ENCODE results near the gene MAST4. TPM values are rescaled to one million over a fixed set of nuclear protein-coding genes. Genes with fewer than 3 reads are reported as not detected.

MAST4 gene
- total RNA-seq, 1 donor from 2014 or later: 112 TPM

DNA sequence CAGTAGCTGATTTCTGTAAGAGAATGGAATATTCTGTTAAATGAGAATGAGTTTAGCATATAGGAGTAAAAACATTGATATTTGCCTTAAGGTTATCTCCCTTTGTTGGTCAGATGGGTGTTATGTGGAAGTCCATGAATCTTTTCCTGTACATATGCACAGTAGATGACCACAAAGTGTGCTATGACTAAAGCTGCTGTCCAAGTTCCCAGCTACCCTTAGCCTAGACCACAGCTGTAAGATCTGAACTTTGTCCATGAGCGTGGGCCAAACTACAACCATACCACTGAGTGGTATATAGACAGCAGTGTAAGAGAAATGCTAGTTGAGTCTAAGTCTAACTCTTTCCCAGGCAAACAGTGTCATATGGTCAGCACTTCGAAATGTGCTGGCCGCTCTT lies 551.6 kb downstream of the MAST4 start:
- H3K4me3 Mint-ChIP-seq (ENCODE audit: unreplicated experiment): no peak overlapping the region
- H3K9me3 Mint-ChIP-seq (ENCODE audit: unreplicated experiment): no peaks in the 10 kb centered on the region
- DNase-seq (ENCODE audit: low spot score): no peak

GRCh38 chr5:67149057-67149950 lies 553.1 kb downstream of the MAST4 start:
- TF ChIP-seq, protein P1, sequence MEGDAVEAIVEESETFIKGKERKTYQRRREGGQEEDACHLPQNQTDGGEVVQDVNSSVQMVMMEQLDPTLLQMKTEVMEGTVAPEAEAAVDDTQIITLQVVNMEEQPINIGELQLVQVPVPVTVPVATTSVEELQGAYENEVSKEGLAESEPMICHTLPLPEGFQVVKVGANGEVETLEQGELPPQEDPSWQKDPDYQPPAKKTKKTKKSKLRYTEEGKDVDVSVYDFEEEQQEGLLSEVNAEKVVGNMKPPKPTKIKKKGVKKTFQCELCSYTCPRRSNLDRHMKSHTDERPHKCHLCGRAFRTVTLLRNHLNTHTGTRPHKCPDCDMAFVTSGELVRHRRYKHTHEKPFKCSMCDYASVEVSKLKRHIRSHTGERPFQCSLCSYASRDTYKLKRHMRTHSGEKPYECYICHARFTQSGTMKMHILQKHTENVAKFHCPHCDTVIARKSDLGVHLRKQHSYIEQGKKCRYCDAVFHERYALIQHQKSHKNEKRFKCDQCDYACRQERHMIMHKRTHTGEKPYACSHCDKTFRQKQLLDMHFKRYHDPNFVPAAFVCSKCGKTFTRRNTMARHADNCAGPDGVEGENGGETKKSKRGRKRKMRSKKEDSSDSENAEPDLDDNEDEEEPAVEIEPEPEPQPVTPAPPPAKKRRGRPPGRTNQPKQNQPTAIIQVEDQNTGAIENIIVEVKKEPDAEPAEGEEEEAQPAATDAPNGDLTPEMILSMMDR (IDR thresholded peaks at IDR 0.05; ENCODE audit: unreplicated experiment): no peak
- no peak for DNase-seq (ENCODE audit: low spot score)
- no peak overlapping the region for H3K4me3 Mint-ChIP-seq (ENCODE audit: unreplicated experiment)
- H3K4me1 Mint-ChIP-seq (ENCODE audit: unreplicated experiment): no peaks in the 10 kb centered on the region
- peaks cover 57% of the 10 kb centered on the region for H3K36me3 Mint-ChIP-seq (ENCODE audit: low read depth, unreplicated experiment)
- peaks cover 3% of the 10 kb centered on the region for H3K27me3 Mint-ChIP-seq (ENCODE audit: unreplicated experiment)
- H3K9me3 Mint-ChIP-seq (ENCODE audit: unreplicated experiment): no peaks in the 10 kb centered on the region
- no peak overlapping the region for H3K27ac Mint-ChIP-seq (ENCODE audit: unreplicated experiment)

More for the DNA sequence above, 551.6 kb downstream of the MAST4 start:
- TF ChIP-seq, protein P1 (IDR thresholded peaks at IDR 0.05; ENCODE audit: unreplicated experiment): no peak
- Mint-ChIP-seq H3K4me1 (ENCODE audit: unreplicated experiment) (no peaks in the 10 kb centered on the region), H3K36me3 (ENCODE audit: low read depth, unreplicated experiment) (peaks cover 64% of the 10 kb centered on the region), H3K27me3 (ENCODE audit: unreplicated experiment) (peaks cover 3% of the 10 kb centered on the region), H3K27ac (ENCODE audit: unreplicated experiment) (no peak overlapping the region)

DNA sequence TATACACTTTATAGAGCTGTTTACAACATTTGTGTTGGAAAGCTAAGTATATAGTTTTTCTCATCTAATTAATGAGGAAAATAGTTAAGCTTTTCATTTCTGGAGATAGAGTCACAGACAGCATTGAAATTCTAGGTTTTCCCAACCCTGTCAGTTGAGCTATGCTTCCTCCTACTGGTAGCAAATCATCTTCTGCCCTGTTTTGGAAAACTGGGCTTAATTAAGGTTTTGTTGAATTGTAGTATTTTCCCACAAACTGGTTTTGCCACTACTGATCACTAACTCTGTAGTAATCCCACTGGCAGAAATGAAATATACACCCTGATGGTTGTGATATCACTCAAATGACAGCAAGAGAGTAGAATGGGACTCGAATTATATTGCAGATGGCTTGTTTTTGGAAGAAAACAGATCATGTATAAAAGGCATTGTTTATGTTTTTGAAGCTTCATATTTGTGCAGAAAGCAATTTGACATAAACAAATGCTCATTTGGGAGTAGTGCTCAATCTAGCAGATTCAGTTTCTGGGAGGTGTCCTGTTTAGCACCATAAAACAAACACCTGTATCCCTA lies 553.8 kb downstream of the MAST4 start:
- no peak for DNase-seq (ENCODE audit: low spot score)
- Mint-ChIP-seq H3K4me1 (ENCODE audit: unreplicated experiment) (no peaks in the 10 kb centered on the region), H3K27ac (ENCODE audit: unreplicated experiment) (no peak overlapping the region), H3K9me3 (ENCODE audit: unreplicated experiment) (no peaks in the 10 kb centered on the region), H3K36me3 (ENCODE audit: low read depth, unreplicated experiment) (peaks cover 57% of the 10 kb centered on the region), H3K27me3 (ENCODE audit: unreplicated experiment) (peaks cover 5% of the 10 kb centered on the region), H3K4me3 (ENCODE audit: unreplicated experiment) (peak overlapping the region; percentile 63)
- TF ChIP-seq, protein P1 (IDR thresholded peaks at IDR 0.05; ENCODE audit: unreplicated experiment): no peak

DNA sequence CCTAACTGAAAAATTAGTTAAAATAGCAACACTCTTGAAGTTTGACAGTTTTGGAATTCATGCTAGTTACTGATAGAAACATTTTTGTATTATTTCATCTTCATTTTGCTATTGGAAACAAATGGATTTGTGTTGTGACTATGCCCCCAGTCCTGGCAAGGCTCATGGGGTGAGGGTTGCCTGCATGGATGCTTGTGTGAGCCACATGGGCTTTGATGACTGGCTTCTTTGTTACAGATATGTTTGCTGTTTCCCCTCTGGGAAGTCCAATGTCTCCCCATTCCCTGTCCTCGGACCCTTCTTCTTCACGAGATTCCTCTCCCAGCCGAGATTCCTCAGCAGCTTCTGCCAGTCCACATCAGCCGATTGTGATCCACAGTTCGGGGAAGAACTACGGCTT lies 556.2 kb downstream of the MAST4 start:
- peaks cover 54% of the 10 kb centered on the region for H3K36me3 Mint-ChIP-seq (ENCODE audit: low read depth, unreplicated experiment)
- DNase-seq (ENCODE audit: low spot score): no peak
- TF ChIP-seq, protein P1 (IDR thresholded peaks at IDR 0.05; ENCODE audit: unreplicated experiment): no peak
- H3K4me1 Mint-ChIP-seq (ENCODE audit: unreplicated experiment): no peaks in the 10 kb centered on the region
- no peak overlapping the region for H3K4me3 Mint-ChIP-seq (ENCODE audit: unreplicated experiment)
- H3K27me3 Mint-ChIP-seq (ENCODE audit: unreplicated experiment): peaks cover 5% of the 10 kb centered on the region
- no peaks in the 10 kb centered on the region for H3K9me3 Mint-ChIP-seq (ENCODE audit: unreplicated experiment)
- no peak overlapping the region for H3K27ac Mint-ChIP-seq (ENCODE audit: unreplicated experiment)

DNA sequence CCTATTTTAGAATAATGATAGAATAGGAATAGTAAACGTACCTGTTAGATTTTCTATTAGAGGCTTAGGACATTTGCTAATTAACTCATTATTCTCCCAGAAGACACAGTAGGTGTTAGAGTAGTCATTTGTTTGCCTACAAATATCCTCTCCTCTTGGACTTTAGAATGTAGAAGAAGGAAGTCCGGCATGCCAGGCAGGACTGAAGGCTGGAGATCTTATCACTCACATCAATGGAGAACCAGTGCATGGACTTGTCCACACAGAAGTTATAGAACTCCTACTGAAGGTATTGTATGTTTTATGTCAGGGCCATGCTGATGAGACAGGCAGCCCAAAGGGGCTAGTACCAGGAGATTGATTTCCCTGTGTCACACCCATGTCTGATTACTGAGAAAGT lies 557.1 kb downstream of the MAST4 start:
- Mint-ChIP-seq H3K27me3 (ENCODE audit: unreplicated experiment) (peaks cover 5% of the 10 kb centered on the region), H3K27ac (ENCODE audit: unreplicated experiment) (no peak overlapping the region), H3K36me3 (ENCODE audit: low read depth, unreplicated experiment) (peaks cover 50% of the 10 kb centered on the region), H3K4me3 (ENCODE audit: unreplicated experiment) (no peak overlapping the region), H3K9me3 (ENCODE audit: unreplicated experiment) (no peaks in the 10 kb centered on the region), H3K4me1 (ENCODE audit: unreplicated experiment) (no peaks in the 10 kb centered on the region)
- TF ChIP-seq, protein P1 (IDR thresholded peaks at IDR 0.05; ENCODE audit: unreplicated experiment): no peak
- no peak for DNase-seq (ENCODE audit: low spot score)

Data from endothelial cell (in vitro differentiated cells).